ENCODE results near the gene OR1E1.
"Not testable (repeated sequence)": the region's sequence is repeated elsewhere in the genome, so short reads cannot be mapped to it uniquely, and the experiment has no call there.

OR1E1 gene, protein sequence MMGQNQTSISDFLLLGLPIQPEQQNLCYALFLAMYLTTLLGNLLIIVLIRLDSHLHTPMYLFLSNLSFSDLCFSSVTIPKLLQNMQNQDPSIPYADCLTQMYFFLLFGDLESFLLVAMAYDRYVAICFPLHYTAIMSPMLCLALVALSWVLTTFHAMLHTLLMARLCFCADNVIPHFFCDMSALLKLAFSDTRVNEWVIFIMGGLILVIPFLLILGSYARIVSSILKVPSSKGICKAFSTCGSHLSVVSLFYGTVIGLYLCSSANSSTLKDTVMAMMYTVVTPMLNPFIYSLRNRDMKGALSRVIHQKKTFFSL

DNA sequence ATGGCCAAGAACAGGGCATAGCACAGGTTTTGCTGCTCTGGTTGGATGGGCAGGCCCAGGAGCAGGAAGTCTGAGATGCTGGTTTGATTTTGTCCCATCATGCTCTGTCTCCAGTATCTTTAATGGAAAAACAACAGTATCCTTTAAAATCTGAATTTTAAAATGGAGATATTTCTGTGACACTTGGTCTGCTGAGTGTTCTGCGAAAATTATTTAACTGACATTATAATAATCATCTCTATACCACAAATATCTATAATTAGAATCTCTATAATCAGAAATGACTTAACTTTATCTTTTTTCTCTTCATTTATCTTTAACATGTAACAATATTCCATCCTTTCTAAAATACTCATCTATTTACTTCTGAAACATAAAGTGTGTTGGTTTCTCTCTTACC, at the start of gene OR1E1:
Gene OR1E1 (minus strand): TSS at position 101 of the 400 bp plus-strand sequence. CDS start 0 bp downstream, at position 101.
- in situ Hi-C loops (cut with MboI; ENCODE audit: low sequenced_read_pairs) = no loop called here

DNA sequence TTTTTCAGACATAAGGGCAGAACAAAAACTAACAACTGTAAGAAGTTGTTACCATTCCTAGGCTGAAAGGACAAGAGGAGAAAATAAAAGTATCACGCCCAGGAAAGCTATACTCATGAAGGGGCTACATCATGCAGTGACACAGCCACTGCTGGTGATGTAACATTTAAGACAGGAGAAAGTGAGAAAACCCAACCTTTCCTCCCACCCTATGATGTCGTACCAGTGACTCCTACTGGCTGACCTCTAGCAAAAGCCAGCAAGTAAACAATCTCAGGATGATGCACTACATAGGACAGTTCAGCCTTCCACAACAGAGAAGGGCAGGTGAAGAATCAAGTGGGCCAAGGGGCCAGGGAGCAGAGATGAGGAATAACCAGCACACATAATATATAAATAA, 49.4 kb upstream of the OR1E1 start:
- in situ Hi-C loops (cut with MboI; ENCODE audit: low sequenced_read_pairs) = no loop called here

DNA sequence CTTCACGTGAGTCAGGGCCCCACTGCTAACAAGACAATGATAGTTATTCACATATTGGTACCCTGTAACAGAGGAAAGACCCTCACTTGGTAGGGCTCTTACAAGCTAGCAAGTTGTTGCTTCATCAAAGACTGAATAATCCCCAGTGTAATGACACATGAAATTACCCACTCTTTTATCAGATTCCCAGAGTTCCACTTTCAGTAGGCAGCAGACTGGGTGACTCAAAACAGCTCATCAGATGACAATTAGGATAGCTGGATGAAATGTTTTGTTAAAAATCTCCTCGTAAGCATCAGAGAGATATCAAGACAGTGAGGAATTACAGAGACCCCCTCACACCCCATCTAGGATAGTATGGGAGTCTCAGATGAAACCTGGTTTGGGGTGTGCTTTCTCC, 42.2 kb upstream of the OR1E1 start:
- in situ Hi-C loops (cut with MboI; ENCODE audit: low sequenced_read_pairs) = no loop called here

DNA sequence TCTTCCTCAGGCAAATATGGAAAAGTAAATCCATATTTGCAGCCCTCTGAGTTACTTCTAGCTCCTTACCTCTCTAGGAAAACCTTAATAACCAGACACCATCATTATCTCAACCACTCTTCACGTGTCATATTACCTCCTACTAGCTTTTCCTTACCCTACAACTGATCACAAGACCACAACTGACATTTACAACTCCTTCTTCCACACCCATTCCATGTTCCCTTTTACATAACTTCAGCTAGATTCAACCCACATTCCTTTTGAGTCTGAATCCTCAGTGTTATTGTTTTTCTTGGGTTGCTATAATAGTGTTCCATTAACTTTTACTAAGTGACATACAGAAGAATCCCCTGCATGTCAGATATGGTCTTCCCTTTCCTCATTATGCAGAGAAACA, 40.2 kb upstream of the OR1E1 start:
- in situ Hi-C loops (cut with MboI; ENCODE audit: low sequenced_read_pairs) = no loop called here

DNA sequence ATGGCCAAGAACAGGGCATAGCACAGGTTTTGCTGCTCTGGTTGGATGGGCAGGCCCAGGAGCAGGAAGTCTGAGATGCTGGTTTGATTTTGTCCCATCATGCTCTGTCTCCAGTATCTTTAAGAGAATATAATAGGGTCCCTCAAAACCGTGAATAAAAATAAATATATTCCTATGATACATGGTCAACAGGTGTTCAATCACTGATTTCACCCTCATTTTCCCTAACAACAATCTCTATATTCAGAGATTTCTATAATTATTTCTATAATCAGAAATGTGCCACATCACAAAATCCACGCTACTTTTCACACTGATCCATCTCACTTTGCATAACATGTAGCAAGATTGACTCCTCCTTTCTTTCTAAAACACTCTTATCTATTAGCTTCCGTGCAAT, 35.5 kb upstream of the OR1E1 start, which contains the start of gene OR1E2:
Gene OR1E2 (minus strand): TSS at position 101 of the 400 bp plus-strand sequence. CDS start 0 bp downstream, at position 101.
- in situ Hi-C loops (cut with MboI; ENCODE audit: low sequenced_read_pairs) = no loop called here

DNA sequence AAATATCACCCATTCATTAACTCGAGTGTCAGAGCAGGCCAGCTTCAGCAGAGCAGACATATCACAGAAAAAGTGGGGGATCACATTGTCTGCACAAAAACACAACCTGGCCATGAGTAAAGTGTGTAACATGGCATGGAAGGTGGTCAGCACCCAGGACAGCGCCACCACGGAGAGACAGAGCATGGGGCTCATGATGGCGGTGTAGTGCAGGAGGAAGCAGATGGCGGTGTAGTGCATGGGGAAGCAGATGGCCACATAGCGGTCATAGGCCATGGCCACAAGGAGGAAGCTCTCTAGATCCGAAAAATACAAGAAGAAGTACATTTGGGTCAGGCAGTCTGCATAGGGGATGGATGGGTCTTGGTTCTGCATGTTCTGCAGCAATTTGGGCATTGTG, 35.0 kb upstream of the OR1E1 start:
- in situ Hi-C loops (cut with MboI; ENCODE audit: low sequenced_read_pairs) = not testable (repeated sequence)

DNA sequence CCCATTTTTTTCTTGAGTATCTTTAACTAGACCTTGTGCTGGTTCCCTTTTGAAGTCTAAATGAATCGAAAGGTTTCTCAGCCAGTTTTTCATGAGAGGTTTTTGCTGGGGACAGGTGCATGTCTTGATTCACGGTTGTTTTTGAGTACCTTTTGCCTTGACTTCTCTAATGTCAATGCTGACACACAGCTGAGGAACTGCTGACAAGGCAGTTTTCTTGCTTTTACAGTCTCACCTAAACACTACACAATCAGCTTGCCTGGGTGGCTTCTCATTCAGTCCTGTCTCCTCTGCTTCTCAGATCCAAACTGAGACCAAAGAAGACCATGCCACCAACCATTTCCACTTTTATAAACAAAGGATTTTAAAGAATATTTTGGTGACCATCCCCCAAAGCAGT, 20.0 kb upstream of the OR1E1 start:
- in situ Hi-C loops (cut with MboI; ENCODE audit: low sequenced_read_pairs) = no loop called here

DNA sequence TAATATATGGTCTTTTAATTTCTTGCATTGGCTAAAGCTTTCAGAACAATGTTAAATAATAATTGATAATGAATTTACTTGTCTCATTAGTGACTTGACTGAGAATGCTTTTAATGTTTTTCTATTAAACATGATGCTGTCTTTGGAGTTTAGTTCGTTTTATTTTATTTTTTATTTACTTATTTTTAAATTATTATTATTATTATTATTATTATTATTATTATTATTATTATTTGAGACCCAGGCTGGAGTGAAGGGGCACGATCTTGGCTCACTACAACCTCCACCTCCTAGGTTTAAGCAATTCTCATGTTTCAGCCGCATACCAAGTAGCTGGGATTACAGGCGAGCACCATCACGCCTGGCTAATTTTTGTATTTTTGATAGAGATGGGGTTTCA, 17.4 kb upstream of the OR1E1 start:
- in situ Hi-C loops (cut with MboI; ENCODE audit: low sequenced_read_pairs) = no loop called here

DNA sequence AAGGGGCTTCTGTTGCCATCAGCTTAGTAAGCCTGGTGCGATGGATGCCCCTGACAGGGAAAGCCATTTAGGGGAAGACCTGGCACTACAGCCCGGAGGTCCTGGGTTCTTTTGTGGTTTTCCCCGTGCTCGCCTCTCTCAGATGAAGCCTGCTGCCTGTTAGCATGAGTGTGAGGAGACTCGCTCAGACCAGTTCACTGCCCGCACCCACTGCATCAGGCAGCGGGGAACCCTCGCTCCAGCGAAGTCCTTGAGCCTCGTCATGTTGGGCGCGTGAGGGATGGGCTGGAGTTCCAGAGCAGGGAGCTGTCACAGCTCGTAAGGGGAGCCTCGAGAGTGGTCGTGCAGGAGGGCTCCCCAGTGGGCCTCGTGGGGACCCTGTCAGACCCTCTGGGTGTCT, 14.0 kb upstream of the OR1E1 start:
- in situ Hi-C loops (cut with MboI; ENCODE audit: low sequenced_read_pairs) = not testable (repeated sequence)

DNA sequence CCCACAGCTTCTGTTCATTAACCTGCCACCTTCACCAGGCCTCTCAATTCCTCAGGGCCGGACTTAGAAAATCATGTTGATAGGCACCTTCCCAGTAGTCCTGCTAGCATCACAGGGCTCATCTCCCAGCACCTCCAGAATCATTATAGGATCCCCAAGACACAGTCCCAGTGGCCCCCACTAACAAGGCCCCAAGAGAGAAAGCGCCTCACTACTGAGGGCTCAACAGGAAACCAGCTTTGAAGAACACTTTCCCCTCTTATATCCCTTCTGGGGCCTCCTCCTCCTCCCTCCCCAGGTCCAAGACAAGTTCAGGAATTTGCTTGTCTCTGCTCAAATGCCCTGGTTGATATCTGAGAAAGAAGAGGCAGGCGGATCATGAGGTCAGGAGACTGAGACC, 12.9 kb upstream of the OR1E1 start, which contains the start of gene OR3A3:
Gene OR3A3 (plus strand): TSS at position 301 of the 400 bp plus-strand sequence.
- in situ Hi-C loops (cut with MboI; ENCODE audit: low sequenced_read_pairs) = no loop called here

DNA sequence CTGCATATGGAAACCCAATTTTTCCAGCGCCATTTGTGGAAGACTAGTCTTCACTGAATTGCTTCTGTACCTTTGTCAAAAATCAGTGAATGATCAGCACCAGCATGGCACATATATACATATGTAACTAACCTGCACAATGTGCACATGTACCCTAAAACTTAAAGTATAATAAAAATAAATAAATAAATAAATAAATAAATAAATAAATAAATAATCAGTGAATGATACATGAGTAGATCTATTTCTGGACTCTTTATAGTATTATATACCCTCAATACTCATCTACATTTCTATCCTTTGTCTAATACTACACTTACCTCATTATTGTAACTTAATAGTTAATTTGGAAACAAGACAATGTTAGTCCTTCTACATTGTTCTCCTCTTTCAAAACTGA, 5.6 kb upstream of the OR1E1 start:
- in situ Hi-C loops (cut with MboI; ENCODE audit: low sequenced_read_pairs) = not testable (repeated sequence)

DNA sequence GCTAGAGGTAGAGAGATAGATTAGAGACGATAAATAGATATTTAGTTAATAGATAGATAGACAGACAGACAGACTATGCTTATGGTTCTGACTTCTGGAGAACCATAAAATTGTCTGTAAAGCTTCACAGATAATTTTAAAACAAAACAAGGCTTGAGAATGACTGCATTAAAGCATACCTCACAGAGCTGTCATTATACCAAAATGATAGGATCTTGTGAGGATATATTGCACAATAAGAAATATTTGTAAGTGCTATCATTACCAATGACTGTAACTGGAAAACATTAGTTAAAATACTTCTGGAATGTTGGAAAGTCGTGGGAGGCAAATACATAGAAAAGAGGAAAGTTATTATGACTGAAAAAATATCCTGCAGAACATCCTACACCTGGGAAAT, 3.6 kb upstream of the OR1E1 start:
- in situ Hi-C loops (cut with MboI; ENCODE audit: low sequenced_read_pairs) = no loop called here

DNA sequence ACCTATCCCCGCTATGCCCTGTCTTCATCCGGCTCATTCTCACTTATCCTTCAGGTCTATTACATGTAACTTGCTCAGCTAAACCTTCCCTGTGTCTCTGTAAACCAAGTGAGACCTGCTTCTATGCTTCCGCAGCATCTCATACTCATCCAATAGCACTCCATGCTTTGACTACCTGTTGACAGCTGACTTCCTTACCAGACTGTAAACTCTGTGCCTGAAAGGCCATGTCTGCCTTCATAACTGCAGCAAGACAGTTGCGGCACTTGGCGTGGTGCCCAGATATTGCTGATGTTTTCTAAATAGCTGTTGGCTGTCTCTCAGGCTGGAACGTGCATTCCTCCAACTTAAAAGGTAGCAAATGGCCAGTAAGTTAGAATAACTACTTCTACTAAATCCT, 1.8 kb upstream of the OR1E1 start:
- in situ Hi-C loops (cut with MboI; ENCODE audit: low sequenced_read_pairs) = no loop called here

DNA sequence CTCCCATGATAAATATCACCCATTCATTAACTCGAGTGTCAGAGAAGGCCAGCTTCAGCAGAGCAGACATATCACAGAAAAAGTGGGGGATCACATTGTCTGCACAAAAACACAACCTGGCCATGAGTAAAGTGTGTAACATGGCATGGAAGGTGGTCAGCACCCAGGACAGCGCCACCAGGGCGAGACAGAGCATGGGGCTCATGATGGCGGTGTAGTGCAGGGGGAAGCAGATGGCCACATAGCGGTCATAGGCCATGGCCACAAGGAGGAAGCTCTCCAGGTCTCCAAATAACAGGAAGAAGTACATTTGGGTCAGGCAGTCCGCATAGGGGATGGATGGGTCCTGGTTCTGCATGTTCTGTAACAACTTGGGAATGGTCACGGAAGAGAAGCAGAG, 409 bp downstream of the OR1E1 start:
- in situ Hi-C loops (cut with MboI; ENCODE audit: low sequenced_read_pairs) = not testable (repeated sequence)

DNA sequence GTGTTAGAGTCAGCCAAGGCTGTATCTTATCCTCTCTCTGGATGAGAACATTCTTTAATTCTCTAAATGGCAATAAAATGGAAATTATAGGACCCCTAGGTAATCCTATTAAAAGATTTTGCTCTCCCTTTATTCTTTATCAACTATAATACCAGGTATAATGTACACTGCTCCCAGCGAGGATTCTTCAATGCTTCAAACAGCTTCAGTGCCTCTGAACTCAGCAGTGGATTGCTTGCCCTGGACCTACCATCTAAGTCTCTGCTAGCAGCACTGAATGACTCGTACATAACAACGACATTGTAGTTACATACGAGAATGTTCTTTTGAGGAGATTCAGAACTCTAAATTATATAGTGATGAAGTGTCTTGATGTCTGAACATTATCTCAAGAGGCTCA, 8.4 kb downstream of the OR1E1 start:
- in situ Hi-C loops (cut with MboI; ENCODE audit: low sequenced_read_pairs) = no loop called here

DNA sequence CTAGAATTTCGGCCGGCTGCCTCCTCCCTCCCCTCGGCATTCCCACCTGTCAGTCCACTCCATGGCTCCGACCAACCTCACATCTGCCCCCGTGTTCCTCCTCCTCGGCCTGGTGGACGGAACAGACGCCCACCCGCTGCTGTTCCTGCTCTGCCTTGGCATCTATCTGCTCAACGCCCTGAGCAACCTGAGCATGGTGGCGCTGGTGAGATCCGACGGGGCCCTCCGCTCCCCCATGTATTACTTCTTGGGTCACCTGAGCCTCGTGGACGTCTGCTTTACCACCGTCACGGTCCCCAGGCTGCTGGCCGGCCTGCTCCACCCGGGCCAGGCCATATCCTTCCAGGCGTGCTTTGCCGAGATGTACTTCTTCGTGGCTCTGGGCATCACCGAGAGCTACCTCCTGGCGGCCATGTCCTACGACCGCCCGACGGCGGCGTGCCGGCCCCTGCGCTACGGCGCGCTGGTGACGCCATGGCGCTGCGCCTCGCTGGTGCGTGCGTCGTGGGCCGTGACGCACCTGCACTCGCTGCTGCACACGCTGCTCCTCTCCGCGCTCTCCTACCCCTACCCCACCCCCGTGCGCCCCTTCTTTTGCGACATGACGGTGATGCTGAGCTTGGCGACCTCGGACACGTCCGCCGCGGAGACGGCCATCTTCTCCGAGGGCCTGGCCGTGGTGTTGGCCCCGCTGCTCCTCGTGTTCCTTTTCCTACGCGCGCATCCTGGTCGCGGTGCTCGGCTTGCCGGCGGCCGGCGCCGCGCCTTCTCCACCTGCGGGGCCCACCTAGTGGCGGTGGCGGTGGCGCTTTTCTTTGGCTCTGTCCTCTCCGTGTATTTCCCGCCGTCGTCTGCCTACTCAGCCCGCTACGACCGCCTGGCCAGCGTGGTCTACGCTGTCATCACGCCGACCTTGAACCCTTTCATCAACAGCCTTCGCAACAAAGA, 12.1 kb downstream of the OR1E1 start, which contains the start of gene OR3A2:
Gene OR3A2 (minus strand): TSS at position 440 of the 948 bp plus-strand sequence.
- in situ Hi-C loops (cut with MboI; ENCODE audit: low sequenced_read_pairs) = no loop called here

DNA sequence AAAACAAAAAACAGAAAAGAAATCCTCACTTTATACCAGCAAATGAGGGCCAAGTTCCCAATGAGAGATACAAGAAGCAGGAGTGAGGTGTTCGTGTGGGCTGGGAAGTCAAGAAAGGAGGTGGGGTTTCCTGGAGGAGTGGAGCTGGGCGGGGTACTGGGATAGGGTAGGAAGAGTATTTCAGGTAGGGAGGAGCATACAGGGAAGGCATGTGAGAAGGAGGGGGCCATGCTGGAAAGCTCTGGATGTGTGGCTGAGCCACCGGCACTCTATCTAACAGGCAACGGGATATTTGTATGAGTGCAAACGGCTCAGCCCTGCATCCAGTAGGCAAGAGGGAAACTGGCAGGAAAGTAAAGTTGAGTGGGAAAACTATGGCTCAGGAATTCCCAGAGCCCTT, 16.3 kb downstream of the OR1E1 start:
- in situ Hi-C loops (cut with MboI; ENCODE audit: low sequenced_read_pairs) = no loop called here

DNA sequence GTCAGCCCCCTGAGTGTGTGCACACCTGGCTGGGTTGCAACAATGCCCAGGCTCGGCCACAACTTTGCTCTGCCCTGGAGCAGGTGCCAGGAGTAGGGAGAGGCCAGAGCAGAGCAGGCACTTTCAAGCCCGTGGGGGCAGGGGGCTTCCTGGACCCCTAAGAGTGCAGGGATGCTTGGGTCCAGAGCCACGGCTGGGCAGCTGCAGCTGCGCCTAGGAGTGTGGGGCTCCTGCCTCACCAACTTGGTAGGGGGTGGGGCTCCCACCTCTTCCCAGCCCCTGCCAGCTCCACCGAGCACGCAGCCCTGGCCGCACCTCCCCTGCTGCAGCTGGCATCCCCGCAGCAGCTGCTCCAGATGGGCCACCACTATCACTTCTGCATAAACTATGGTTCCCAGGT, 19.9 kb downstream of the OR1E1 start:
- in situ Hi-C loops (cut with MboI; ENCODE audit: low sequenced_read_pairs) = no loop called here

DNA sequence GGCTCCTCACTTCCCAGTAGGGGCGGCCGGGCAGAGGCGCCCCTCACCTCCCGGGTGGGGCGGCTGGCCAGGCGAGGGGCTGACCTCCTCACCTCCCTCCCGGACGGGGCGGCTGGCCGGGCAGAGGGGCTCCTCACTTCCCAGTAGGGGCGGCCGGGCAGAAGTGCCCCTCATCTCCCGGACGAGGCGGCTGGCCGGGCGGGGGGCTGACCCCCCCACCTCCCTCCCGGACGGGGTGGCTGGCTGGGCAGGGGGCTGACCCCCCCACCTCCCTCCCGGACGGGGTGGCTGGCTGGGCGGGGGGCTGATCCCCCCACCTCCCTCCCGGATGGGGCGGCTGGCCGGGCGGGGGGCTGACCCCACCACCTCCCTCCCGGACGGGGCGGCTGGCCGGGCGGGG, 27.0 kb downstream of the OR1E1 start:
- in situ Hi-C loops (cut with MboI; ENCODE audit: low sequenced_read_pairs) = not testable (repeated sequence)

Data from HL-60/S4 treated with phorbol 12-myristate 13-acetate at 8.2 ng/mL for 4 days and 3 days (cell line).